ENCODE results near the gene CCDC73. TPM values are rescaled to one million over a fixed set of nuclear protein-coding genes. Genes with fewer than 3 reads are reported as not detected.
A peak's percentile ranks its signal among the peaks of the same experiment; 100 is the strongest.

Gene CCDC73
- under 1 TPM in 2 of 4 donors, not detected in 2; 0.01 to 0.09 TPM for polyA plus RNA-seq
- long read RNA-seq, donor 1 = 0 reads
- long read RNA-seq, donor 2, partial matches to known transcripts = 190 of 201 reads
- long read RNA-seq, donor 2, other reads (novel, unspliced or antisense) = 11 of 201 reads
- long read RNA-seq, donor 3 = 0 reads
- long read RNA-seq, donor 4 = 0 reads
- long read RNA-seq, donor 5 = 0 reads
- long read RNA-seq, donor 6 = 0 reads
- long read RNA-seq, donor 7 = 0 reads
- long read RNA-seq, donor 8 = 0 reads
- long read RNA-seq, donor 9 = 0 reads
- long read RNA-seq, donor 10 = 0 reads

GRCh38 chr11:32794439-32794838, at the start of gene CCDC73:
Gene CCDC73 (minus strand): TSS chr11:32794662. CDS start chr11:32760243, 34,419 bp downstream.
- Histone ChIP-seq H3K4me1 (ENCODE audit: control insufficient read depth in 3 of 3, insufficient read depth in 2 of 3, low read depth in 1 of 3, low read length in 2 of 3) (no peaks in the 10 kb centered on the region), H3K27me3 (ENCODE audit: control insufficient read depth in 3 of 3, insufficient read depth in 3 of 3, low read length in 3 of 3) (peaks cover 0 to 5% (median 0%) of the 10 kb centered on the region in 3 donors), H3K27ac (ENCODE audit: low read depth in 1 of 3, low read length in 2 of 3) (no peak within 1 kb of the TSS), H3K4me3 (ENCODE audit: low read depth in 1 of 3, low read length in 3 of 3) (no peak within 1 kb of the TSS), H3K9me3 (ENCODE audit: control insufficient read depth in 2 of 2, insufficient read depth in 1 of 2, low read depth in 1 of 2, low read length in 1 of 2) (no peaks in the 10 kb centered on the region), H3K36me3 (ENCODE audit: control insufficient read depth in 3 of 3, insufficient read depth in 2 of 3, low read depth in 1 of 3, low read length in 3 of 3) (no peaks in the 10 kb centered on the region)
- WGBS, 3 donors = 92 to 94% (median 93%) methylated on average over 12 of the region's 12 CpGs
- no peak for FAIRE-seq
- no peak for DNase-seq

GRCh38 chr11:32843544-32843943, 49.1 kb upstream of the CCDC73 start:
- no peaks in the 10 kb centered on the region for H3K4me1 ChIP-seq (ENCODE audit: control insufficient read depth in 3 of 3, insufficient read depth in 2 of 3, low read depth in 1 of 3, low read length in 2 of 3)
- no peak overlapping the region for H3K27ac ChIP-seq (ENCODE audit: low read depth in 1 of 3, low read length in 2 of 3)
- DNase-seq (no peak), FAIRE-seq (no peak)
- no peaks in the 10 kb centered on the region for H3K9me3 ChIP-seq (ENCODE audit: control insufficient read depth in 2 of 2, insufficient read depth in 1 of 2, low read depth in 1 of 2, low read length in 1 of 2)
- no peak overlapping the region for H3K4me3 ChIP-seq (ENCODE audit: low read depth in 1 of 3, low read length in 3 of 3)
- WGBS, 3 donors = 53 to 69% (median 66%) methylated on average over 3 of the region's 3 CpGs
- H3K36me3 ChIP-seq (ENCODE audit: control insufficient read depth in 3 of 3, insufficient read depth in 2 of 3, low read depth in 1 of 3, low read length in 3 of 3) = peaks cover 0 to 12% (median 0%) of the 10 kb centered on the region in 3 donors
- H3K27me3 ChIP-seq (ENCODE audit: control insufficient read depth in 3 of 3, insufficient read depth in 3 of 3, low read length in 3 of 3) = no peaks in the 10 kb centered on the region

DNA sequence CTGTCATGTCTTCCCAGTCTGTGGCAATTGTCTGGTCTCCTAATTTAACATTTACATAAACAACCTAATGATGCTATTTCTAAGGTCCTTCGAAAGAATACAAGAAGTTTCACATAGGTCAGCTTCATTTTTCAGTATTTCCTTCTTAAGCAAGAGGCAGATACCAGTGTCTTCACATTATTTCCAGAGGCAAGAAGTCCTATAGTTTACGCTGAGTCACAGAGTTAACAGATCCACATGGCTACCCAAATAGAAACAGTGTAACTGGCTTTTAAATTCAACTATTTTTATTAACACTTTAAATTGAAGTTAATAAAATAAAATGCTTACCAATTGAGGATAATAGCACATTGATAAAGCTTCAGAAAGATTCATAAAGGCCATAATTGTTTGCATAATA, 46.1 kb upstream of the CCDC73 start:
- Histone ChIP-seq H3K9me3 (ENCODE audit: control insufficient read depth in 2 of 2, insufficient read depth in 1 of 2, low read depth in 1 of 2, low read length in 1 of 2) (no peaks in the 10 kb centered on the region), H3K27me3 (ENCODE audit: control insufficient read depth in 3 of 3, insufficient read depth in 3 of 3, low read length in 3 of 3) (no peaks in the 10 kb centered on the region), H3K36me3 (ENCODE audit: control insufficient read depth in 3 of 3, insufficient read depth in 2 of 3, low read depth in 1 of 3, low read length in 3 of 3) (peaks cover 0 to 8% (median 0%) of the 10 kb centered on the region in 3 donors), H3K4me1 (ENCODE audit: control insufficient read depth in 3 of 3, insufficient read depth in 2 of 3, low read depth in 1 of 3, low read length in 2 of 3) (no peaks in the 10 kb centered on the region), H3K27ac (ENCODE audit: low read depth in 1 of 3, low read length in 2 of 3) (no peak overlapping the region), H3K4me3 (ENCODE audit: low read depth in 1 of 3, low read length in 3 of 3) (no peak overlapping the region)
- DNase-seq (no peak), FAIRE-seq (no peak)
- 83 to 92% (median 86%) methylated on average over 2 of the region's 2 CpGs for WGBS, 3 donors

- no peak for FAIRE-seq
These were observed 44.8 kb upstream of the CCDC73 start for GRCh38 chr11:32839308-32839707.

GRCh38 chr11:32838505-32839274, 44.2 kb upstream of the CCDC73 start:
- H3K9me3 ChIP-seq (ENCODE audit: control insufficient read depth in 2 of 2, insufficient read depth in 1 of 2, low read depth in 1 of 2, low read length in 1 of 2) = no peaks in the 10 kb centered on the region
- DNase-seq (peak; percentile 34 to 69), FAIRE-seq (no peak)
- peaks cover 0 to 8% (median 2%) of the 10 kb centered on the region in 3 donors for H3K36me3 ChIP-seq (ENCODE audit: control insufficient read depth in 3 of 3, insufficient read depth in 2 of 3, low read depth in 1 of 3, low read length in 3 of 3)
- 31 to 71% (median 47%) methylated on average over 2 of the region's 2 CpGs for WGBS, 3 donors
- no peak overlapping the region for H3K4me3 ChIP-seq (ENCODE audit: low read depth in 1 of 3, low read length in 3 of 3)
- H3K4me1 ChIP-seq (ENCODE audit: control insufficient read depth in 3 of 3, insufficient read depth in 2 of 3, low read depth in 1 of 3, low read length in 2 of 3) = no peaks in the 10 kb centered on the region
- H3K27ac ChIP-seq (ENCODE audit: low read depth in 1 of 3, low read length in 2 of 3) = no peak overlapping the region
- H3K27me3 ChIP-seq (ENCODE audit: control insufficient read depth in 3 of 3, insufficient read depth in 3 of 3, low read length in 3 of 3) = no peaks in the 10 kb centered on the region

More at GRCh38 chr11:32839308-32839707, 44.8 kb upstream of the CCDC73 start:
- Histone ChIP-seq H3K9me3 (ENCODE audit: control insufficient read depth in 2 of 2, insufficient read depth in 1 of 2, low read depth in 1 of 2, low read length in 1 of 2) (no peaks in the 10 kb centered on the region), H3K27ac (ENCODE audit: low read depth in 1 of 3, low read length in 2 of 3) (no peak overlapping the region), H3K36me3 (ENCODE audit: control insufficient read depth in 3 of 3, insufficient read depth in 2 of 3, low read depth in 1 of 3, low read length in 3 of 3) (peaks cover 0 to 8% (median 0%) of the 10 kb centered on the region in 3 donors), H3K4me1 (ENCODE audit: control insufficient read depth in 3 of 3, insufficient read depth in 2 of 3, low read depth in 1 of 3, low read length in 2 of 3) (no peaks in the 10 kb centered on the region), H3K4me3 (ENCODE audit: low read depth in 1 of 3, low read length in 3 of 3) (no peak overlapping the region), H3K27me3 (ENCODE audit: control insufficient read depth in 3 of 3, insufficient read depth in 3 of 3, low read length in 3 of 3) (no peaks in the 10 kb centered on the region)
- no peak for DNase-seq
- 73 to 89% (median 86%) methylated on average over 2 of the region's 2 CpGs for WGBS, 3 donors

GRCh38 chr11:32836946-32837345, 42.5 kb upstream of the CCDC73 start:
- 24 to 62% (median 40%) methylated on average over 2 of the region's 2 CpGs for WGBS, 3 donors
- no peaks in the 10 kb centered on the region for H3K4me1 ChIP-seq (ENCODE audit: control insufficient read depth in 3 of 3, insufficient read depth in 2 of 3, low read depth in 1 of 3, low read length in 2 of 3)
- no peaks in the 10 kb centered on the region for H3K27me3 ChIP-seq (ENCODE audit: control insufficient read depth in 3 of 3, insufficient read depth in 3 of 3, low read length in 3 of 3)
- FAIRE-seq = no peak
- peaks cover 0 to 3% (median 2%) of the 10 kb centered on the region in 3 donors for H3K36me3 ChIP-seq (ENCODE audit: control insufficient read depth in 3 of 3, insufficient read depth in 2 of 3, low read depth in 1 of 3, low read length in 3 of 3)
- no peak overlapping the region for H3K4me3 ChIP-seq (ENCODE audit: low read depth in 1 of 3, low read length in 3 of 3)
- no peak overlapping the region for H3K27ac ChIP-seq (ENCODE audit: low read depth in 1 of 3, low read length in 2 of 3)
- DNase-seq = peak in 1 of 2 donors; percentile 25
- no peaks in the 10 kb centered on the region for H3K9me3 ChIP-seq (ENCODE audit: control insufficient read depth in 2 of 2, insufficient read depth in 1 of 2, low read depth in 1 of 2, low read length in 1 of 2)

DNA sequence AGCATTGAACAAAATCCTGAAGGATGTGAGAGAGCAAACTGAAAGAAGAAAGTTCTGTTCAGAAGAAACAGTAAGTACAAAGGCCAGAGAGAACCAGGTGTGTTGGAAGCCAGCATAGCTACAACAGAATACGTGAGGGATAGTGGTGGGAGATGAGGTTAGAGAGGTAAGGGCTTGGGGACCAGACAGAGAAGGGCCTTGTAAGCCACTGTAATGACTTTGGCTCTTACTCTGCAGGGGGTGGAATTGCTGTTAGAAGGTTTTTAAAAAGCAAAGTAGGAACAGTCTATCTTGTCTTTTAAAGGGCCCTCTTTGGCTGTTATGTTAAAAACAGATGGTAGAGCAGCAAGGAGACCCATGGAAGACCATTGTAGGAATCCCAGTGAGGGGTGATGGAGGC, 39.5 kb upstream of the CCDC73 start:
- Histone ChIP-seq H3K9me3 (ENCODE audit: control insufficient read depth in 2 of 2, insufficient read depth in 1 of 2, low read depth in 1 of 2, low read length in 1 of 2) (no peaks in the 10 kb centered on the region), H3K4me3 (ENCODE audit: low read depth in 1 of 3, low read length in 3 of 3) (no peak overlapping the region), H3K4me1 (ENCODE audit: control insufficient read depth in 3 of 3, insufficient read depth in 2 of 3, low read depth in 1 of 3, low read length in 2 of 3) (peaks cover 0 to 5% (median 0%) of the 10 kb centered on the region in 3 donors), H3K27ac (ENCODE audit: low read depth in 1 of 3, low read length in 2 of 3) (no peak overlapping the region), H3K27me3 (ENCODE audit: control insufficient read depth in 3 of 3, insufficient read depth in 3 of 3, low read length in 3 of 3) (peaks cover 0 to 3% (median 2%) of the 10 kb centered on the region in 3 donors), H3K36me3 (ENCODE audit: control insufficient read depth in 3 of 3, insufficient read depth in 2 of 3, low read depth in 1 of 3, low read length in 3 of 3) (peaks cover 0 to 2% (median 0%) of the 10 kb centered on the region in 3 donors)
- WGBS, 3 donors = 40 to 53% (median 44%) methylated on average over 1 of the region's 1 CpG
- no peak for FAIRE-seq
- DNase-seq = no peak

GRCh38 chr11:32831221-32831620, 36.8 kb upstream of the CCDC73 start:
- peak; percentile 6 to 8 for DNase-seq
- FAIRE-seq = no peak
- 38 to 43% (median 39%) methylated on average over 3 of the region's 3 CpGs for WGBS, 3 donors
- Histone ChIP-seq H3K27ac (ENCODE audit: low read depth in 1 of 3, low read length in 2 of 3) (no peak overlapping the region), H3K4me1 (ENCODE audit: control insufficient read depth in 3 of 3, insufficient read depth in 2 of 3, low read depth in 1 of 3, low read length in 2 of 3) (peaks cover 0 to 5% (median 0%) of the 10 kb centered on the region in 3 donors), H3K4me3 (ENCODE audit: low read depth in 1 of 3, low read length in 3 of 3) (peak overlapping the region in 1 of 3 donors; percentile 30), H3K27me3 (ENCODE audit: control insufficient read depth in 3 of 3, insufficient read depth in 3 of 3, low read length in 3 of 3) (peaks cover 0 to 3% (median 2%) of the 10 kb centered on the region in 3 donors), H3K36me3 (ENCODE audit: control insufficient read depth in 3 of 3, insufficient read depth in 2 of 3, low read depth in 1 of 3, low read length in 3 of 3) (peaks cover 0 to 2% (median 0%) of the 10 kb centered on the region in 3 donors), H3K9me3 (ENCODE audit: control insufficient read depth in 2 of 2, insufficient read depth in 1 of 2, low read depth in 1 of 2, low read length in 1 of 2) (no peaks in the 10 kb centered on the region)

All from small intestine (tissue), 16 donors.